GM19099 (cell line): ENCODE results near the gene KCNQ1OT1.
A peak's percentile ranks its signal among the peaks of the same experiment; 100 is the strongest.

Experiments
- POLR2A ChIP-seq: IDR thresholded peaks from 3 replicates; pipeline ENCODE4 v1.6.1; 2011; ENCODE audit warnings: low read depth; ENCODE audit not compliant: insufficient read length; ENCODE audit errors: extremely low read depth

The KCNQ1OT1 gene

GRCh38 chr11:2699531-2700414 lies at the start of gene KCNQ1OT1:
Gene KCNQ1OT1, minus strand, starts transcription at chr11:2699994.
- peak; percentile 99 for TF ChIP-seq POLR2A

DNA sequence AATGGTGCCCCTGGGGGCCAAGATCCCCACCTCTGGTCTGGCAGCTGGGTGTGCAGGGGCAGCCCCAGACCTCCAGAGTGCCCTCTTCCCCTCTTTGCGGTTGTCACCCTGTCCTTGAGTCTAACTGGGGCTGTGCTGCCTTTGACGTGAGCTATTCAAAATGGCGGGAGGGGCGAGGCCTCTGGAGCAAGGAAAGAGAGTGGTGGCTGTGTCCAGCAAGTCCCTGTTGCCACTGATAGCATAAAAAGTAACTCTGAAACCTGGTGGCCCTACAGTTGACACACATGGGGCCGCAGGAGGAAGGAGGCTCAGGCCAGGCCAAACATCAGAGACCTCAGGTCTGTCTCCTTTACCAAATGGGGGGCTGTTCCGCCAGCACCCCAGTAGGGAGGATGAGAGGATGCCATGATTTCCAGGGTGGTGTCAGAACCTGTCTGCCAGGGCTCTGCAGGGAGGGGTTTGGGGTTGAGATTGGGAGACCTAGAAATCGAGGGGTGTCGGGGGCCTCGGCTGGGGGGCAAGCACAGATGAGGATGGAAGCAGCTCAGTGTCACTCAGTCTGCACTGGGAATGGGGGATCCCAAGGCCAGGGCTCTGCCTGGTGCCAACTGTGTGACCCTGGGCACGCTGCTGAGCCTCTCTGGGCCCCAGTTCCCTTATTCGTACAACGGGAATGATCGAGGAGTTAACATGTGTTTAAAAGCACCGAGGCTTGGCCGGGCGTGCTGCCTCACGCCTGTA lies 49.2 kb upstream of the KCNQ1OT1 start:
- no peak for TF ChIP-seq POLR2A

DNA sequence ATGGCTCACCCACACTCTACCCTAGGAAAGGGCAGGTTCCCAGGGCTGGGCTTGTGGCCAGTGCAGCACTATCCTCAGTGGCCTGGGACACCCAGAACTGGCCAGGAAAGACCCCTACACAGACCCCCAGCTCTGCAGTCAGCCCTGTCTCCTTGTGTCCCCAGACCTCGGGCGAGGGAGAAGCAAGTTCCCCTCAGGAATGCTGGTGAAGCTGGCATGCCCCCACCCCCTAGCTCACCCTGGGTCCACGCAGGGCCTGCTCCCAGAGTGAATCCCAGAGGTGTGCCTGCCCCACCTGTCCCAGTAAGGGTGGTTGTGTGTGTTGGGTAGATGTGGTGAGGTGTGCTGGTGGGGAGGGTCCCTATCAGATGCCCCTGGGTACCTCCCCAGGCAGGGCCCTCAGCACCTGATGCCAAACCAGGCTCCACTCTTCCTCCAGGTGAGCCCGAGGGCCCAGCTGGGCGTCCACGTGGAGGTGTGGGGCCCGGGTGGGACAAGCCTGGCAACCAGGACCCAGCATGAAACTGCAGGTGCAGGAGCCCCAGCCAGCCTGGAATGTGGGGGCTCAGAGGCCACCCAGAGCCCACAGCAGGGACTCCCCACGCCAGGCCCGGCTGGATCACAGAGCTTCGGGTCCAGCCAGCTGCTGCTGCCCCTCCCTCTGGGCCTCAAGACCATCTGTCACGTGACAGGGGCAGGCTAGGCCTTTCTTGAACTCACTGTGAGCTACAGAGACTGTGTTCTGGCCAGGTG lies 48.4 kb upstream of the KCNQ1OT1 start:
- no peak for TF ChIP-seq POLR2A

GRCh38 chr11:2747248-2748027 lies 47.6 kb upstream of the KCNQ1OT1 start:
- no peak for TF ChIP-seq POLR2A

DNA sequence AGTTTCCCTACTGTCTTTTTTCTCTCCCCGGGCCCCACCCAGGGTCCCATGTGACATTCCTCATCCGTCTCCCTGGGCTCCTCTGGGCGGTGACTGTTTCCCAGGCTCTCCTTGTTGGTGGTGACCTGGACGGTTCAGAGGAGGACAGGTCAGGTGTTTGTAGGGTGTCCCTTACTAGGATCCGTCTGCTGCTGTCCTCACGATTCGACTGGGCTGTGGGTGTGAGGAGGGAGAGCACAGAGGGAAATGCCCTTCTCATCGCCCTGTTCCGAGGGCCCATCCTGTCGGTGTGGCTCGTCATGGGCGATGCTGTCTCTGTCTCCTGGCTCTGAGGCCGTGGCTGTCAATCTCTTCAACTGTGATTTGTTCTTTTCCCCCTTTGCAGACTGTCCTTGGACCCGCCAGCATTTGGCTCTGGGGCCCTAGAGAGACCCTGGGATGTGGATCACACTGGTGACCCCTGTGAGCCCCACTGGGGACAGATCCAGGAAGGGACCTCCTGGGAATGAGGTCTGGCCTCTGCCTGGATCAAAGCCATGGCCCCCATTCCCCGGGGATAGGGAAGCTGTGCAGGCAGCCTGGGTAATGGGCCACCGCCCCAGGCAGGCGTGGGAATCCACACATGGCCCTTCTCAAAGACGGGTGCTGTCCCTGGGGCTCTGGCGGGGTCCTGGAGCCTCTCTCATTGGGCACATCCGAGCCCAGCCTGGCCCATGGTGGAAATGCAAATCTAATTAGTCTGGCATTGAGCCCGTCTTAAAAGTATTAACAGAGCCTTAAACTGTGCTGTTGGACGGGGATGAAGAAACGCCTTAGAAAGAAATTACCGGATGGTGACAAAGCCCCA lies 46.8 kb upstream of the KCNQ1OT1 start:
- no peak for TF ChIP-seq POLR2A

DNA sequence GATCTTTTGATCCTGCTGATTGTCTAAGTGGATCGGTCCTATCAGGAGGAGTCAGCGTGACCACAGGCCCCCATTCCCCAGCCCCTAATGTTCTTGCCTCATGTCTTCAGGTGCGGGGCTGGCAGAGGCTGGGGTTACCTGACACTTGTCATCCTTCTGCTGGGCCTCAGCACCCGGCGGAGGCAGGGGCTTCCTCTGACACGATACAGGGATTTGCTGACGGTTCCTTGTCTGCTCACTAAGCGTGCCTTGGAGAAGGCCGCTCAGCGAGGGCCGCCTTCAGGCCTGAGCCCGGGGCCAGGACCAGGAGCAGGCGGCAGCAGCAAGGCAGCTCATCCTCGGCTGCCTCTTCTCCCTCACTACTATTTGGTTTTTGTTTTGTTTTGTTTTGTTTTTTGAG lies 45.7 kb upstream of the KCNQ1OT1 start:
- no peak for TF ChIP-seq POLR2A

DNA sequence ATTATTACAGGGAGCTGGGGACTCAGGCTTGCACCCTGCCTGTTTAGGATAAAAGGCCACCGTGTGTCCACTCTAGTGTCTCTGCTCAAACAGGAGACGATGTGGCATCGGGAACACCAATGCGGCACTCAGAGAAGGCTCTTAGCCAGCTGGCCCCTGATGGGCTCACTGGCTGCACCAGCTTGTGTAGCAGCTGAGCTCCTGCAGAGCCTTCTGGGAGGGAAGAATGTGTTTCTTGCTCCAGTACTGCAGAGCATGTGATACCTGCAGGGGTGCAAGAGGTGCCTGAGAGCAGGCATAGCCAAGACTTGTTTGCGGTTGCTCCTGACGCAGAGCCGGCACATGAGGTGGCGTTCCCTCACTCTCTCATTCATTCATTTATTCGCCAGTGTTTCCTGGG lies 44.4 kb upstream of the KCNQ1OT1 start:
- no peak for TF ChIP-seq POLR2A

DNA sequence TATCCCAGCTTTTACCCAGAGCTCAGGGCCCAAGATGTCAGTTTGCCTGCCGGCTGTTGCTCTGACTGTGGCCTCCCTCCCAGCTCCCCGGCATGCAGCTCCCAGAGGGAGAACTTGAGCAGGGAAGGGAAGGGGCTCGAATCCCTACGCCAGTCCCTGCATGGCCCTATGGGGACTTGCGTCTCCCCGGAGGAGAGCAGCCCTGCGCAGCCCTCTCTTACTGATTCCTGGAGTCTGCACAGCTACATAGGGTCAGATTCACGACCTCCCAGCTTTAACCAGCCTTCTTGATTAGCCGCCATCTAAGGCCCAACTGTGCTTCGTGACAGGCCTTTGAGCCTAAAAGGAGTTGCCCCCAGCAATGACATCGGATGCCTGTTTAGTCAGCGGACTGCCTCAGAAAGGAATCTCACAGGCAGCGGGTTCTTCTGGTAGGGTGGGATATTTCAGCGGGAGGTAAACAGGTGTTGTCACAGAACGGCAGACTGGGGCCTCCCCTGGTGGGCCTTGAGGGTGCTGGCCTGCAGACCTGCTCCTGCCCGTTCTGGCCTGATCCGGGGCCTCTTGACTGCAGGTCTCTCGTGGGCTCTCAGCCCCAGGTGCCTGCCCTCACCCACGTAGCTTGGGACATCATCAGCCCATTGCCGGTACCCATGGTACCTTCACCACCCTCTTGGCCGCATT lies 43.8 kb upstream of the KCNQ1OT1 start:
- no peak for TF ChIP-seq POLR2A

DNA sequence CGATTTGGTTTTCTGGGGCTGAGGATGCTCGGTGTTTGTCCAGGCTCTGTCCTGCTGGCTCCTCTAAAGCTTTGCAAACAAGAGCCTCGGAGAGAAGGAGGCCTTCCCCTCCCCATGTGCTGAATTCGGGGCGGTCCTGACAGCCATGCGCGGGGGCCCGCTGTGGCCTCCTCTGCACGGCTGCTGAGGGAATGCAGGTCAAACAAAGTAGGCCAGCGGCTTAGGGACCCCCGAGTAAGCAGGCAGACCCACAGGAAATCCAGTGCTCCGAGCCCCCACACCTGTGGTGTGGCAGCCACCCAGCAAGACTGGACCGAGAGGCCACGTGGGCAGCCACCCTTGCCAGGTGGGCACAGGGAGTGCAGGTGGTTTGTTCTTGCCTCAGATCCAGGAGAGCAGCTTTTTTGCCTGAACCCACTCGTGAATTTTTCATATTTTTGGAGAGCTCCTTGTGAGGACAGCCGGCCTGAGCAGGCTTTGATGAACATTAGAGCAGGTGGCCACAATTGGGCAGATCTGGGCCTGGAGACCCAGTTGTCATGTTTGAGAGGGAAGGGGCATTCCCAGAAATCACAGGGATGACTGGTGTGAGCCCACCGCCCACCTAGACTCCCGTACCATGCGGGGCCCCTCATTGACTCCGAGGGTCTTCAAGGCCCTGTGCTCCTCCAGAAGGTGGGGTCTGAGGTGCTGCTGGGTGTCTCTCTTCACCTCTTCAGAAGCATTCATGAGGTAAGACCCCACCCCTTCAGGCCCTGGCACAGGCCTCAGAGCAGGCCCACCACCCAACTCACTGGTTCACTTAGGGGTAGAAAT lies 43.0 kb upstream of the KCNQ1OT1 start:
- no peak for TF ChIP-seq POLR2A

DNA sequence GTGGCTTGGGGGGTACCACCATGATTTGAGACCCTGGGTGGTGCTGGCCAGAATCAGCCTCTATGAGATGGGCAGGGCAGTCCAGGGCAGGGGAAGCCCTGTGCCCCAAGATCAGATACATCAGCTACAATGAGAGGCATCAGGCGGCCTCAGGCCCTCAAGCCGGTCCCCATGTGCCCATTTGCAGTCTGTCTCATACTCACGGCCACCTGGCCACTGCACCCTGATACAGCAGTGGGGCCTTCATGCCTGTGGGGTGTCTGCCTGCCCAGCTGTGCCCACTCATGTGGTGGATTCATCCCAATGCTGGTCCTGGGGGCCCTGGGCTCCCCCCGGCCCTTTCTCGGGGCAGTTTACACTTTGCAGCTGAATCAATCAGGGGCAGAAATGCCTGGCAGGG lies 42.4 kb upstream of the KCNQ1OT1 start:
- no peak for TF ChIP-seq POLR2A

- TF ChIP-seq POLR2A, result no peak
Measured at GRCh38 chr11:2741377-2742131, 41.8 kb upstream of the KCNQ1OT1 start.

DNA sequence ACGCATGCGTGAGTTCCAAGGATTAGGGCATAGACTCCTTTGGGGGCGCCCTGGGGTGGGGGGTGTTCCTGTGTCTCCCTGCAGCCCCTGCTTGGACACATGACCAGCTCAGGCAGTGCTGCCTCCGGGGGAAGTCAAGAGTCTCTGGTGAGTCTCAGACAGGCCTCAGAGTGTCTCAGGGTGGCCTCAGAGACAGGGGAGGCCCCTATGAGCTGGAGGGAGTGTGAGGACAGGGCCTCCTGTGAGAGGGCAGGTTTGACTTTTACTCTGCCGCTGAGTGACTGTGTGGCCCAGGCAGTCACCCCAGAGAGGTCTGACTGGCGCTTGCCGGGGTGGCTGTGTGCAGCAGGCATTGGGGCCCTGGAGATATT lies 41.2 kb upstream of the KCNQ1OT1 start:
- no peak for TF ChIP-seq POLR2A
